Activated CD8-positive, alpha-beta memory T cell treated with anti-CD3 and anti-CD28 coated beads, Interleukin-2, amount 50 U/mL, for 24 hours (primary cell): ENCODE results near the gene UBE2H.
A peak's percentile ranks its signal among the peaks of the same experiment; 100 is the strongest.
"Not testable (repeated sequence)": the region's sequence is repeated elsewhere in the genome, so short reads cannot be mapped to it uniquely, and the experiment has no call there.

Experiments
- DNase-seq: peaks from one replicate; pipeline ENCODE4 v3.0.0-alpha.2; 2020; ENCODE audit errors: extremely low read depth

UBE2H gene

GRCh38 chr7:129843978-129844840, 108.6 kb downstream of the UBE2H start:
- DNase-seq, result no peak

DNA sequence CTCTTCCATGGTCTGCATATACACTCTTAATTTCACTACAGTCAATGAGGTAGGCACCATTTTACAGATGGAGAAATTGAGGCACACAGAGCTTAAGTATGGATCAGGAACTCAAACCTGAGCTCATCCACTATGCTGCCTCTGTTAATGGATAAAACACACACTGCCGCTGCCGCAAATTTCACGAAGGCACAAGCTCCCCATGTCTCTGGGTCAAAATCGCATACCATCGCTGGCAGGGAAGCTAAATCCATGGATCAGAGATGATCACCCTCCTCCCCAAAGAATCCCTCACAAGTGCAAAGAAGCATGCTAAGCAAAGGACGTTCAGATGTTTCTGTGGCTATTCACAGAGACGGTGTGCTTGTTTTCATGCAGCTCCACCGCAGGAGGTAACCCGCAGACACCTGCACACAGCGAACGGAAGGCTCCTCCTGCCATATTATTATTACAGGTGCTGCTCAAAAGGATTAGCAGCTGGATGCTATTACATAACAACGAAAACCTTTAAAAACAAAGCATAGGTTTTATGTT, 109.3 kb downstream of the UBE2H start:
- DNase-seq, result no peak

- no peak for DNase-seq
Measured at GRCh38 chr7:129841465-129841864, 111.3 kb downstream of the UBE2H start.

- no peak for DNase-seq
Measured at GRCh38 chr7:129840757-129841156, 112.0 kb downstream of the UBE2H start.

DNA sequence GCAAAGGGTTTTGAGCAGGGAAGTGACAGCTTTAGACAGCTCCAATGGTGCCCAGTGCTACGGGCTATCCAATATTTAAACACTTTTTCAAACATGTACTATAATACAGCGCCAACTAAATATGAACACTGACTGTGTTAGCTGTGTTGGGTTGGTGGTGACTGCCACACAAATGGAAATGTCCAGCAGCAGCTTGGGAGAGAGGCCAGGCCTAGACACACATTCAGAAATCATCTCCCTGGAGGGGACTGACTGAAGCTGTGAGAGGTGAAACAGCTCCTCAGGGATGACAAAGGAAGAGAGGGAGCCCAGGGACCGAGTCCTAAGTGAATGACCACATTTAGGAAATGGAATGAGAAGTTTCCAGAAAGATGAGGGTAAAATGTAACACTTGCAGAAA, 115.8 kb downstream of the UBE2H start:
- DNase-seq, result no peak

- no peak for DNase-seq
Measured at GRCh38 chr7:129835569-129835968, 117.2 kb downstream of the UBE2H start.

- not testable (repeated sequence) for DNase-seq
Measured at GRCh38 chr7:129833353-129833752, 119.4 kb downstream of the UBE2H start.

GRCh38 chr7:129832701-129833227, 120.0 kb downstream of the UBE2H start:
- no peak for DNase-seq

- no peak for DNase-seq
Measured at GRCh38 chr7:129832282-129832681, 120.5 kb downstream of the UBE2H start.

DNA sequence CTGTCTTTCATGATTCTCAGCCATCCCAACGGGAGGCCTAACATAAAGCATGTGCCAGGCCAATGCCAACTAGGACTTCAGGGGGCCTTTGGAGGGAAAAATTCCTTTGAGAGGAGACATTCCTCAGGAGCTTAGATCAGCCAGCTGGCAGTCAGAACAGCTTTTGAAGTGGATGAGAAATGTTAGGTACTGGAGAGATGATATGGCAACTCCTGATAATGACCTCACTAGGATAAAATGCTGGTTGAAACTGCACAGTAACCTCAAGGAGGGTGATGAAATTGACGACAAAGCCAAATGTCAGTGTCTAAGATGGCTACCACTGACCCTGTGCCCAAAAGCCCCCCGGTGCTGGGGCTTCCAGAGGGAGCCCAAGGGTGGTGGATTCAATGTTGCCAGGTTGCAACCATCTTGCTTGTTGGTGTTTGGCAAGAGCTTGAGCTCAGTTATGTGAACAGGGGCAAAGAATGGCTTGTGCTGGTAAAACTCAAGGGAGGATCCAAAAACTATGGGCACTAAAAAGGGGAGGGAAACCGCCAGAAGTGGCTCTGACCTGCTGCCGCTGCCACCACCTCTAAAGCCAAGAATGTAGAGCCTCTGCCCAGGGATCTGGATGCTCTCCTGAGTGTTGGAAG, 121.2 kb downstream of the UBE2H start:
- no peak for DNase-seq

DNA sequence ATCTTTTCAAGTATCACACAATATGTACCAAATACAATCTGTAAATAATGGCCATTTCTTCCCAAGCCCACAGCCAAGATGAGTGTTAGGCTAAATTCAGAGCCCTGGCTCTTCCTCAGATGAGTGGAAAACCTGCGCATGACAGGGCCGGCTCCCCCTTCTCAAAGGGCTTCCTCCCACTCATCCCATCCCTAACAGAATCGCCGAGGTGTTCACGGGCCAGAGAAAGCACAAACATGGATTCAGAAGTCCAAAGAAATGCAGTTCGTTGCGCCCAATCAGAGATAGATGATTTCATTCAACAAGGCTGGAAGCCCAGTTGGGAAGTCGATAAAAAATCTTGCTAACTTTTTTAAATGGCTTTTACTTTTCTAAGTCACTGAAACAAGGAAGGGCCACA, 121.8 kb downstream of the UBE2H start:
- DNase-seq, result no peak

DNA sequence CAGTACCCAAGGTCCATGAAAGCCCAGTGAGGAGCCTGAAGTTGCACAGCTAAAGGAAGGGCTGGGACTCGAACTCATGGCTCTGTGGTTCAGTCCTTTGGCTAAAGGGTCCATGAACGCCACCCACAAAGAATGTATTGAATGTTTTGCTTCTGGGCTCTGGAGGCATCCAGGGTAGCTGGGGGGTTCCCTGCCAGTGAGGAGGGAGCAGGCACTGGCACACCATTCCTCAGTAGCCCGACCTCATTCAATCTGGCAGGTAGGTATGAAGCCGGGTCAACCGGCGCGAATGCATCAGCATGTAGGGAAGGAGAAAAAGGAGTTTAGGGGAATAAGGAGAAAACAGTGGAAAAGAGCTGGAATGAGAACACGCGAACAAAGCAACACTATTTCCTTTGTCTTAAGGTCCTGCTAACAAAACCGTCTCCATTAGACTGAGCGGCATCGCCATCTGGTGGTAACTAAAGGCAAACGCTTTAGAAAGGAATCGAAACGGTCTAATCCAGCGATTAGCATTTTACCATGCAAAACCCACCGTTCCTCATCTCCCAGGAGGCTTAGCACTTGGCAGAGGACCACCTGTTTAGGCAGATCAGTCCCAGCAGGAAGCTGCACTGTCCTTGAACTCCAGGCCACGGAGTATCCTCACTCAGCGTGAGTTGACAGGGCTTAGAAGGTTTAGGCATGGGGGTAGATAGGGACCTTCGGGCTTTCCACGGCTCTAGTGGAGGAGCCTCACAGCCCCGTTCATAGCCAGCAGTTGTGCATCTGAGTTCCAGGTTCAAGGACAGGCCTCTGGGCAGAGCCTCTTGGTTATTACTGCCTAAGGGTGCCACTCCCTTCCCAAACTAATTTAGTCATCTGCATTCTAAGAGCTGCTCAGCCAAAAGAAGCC, 122.8 kb downstream of the UBE2H start:
- no peak for DNase-seq

DNA sequence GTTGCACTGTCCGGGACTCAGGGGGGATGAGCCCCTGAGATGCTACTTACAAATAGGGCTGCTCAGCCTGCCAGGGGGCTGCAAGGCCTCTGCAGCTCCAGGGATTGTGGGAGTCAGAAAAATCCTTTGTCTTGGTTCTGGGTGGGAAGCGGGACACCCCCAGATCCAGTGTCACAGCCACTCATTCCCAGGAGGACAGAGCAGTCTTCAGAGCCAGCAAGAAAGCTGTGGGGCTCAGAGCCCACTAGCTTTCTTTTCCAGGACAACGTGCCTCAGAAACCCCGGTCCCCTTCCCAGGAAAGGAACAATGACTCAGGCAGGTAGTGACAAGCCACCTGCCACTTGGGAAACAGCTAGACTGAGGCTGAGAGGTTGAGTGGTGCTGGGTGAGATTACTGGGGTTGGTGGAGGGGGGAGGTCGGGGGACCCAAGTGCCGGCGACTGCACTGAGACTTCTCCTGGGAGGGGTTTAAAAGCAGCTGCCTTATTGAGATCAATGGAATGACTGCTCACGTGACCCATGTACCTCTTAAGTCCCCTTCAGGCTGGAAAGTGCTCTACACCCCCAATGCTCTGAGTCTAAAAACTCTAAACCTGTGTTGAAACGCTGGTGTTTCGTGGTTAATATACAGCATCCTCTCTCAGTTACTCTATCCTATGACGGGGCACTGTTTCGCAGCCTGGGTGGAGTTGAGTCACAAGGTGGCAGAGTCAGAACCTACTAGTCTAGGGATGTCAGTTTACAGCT, 123.6 kb downstream of the UBE2H start:
- no peak for DNase-seq

DNA sequence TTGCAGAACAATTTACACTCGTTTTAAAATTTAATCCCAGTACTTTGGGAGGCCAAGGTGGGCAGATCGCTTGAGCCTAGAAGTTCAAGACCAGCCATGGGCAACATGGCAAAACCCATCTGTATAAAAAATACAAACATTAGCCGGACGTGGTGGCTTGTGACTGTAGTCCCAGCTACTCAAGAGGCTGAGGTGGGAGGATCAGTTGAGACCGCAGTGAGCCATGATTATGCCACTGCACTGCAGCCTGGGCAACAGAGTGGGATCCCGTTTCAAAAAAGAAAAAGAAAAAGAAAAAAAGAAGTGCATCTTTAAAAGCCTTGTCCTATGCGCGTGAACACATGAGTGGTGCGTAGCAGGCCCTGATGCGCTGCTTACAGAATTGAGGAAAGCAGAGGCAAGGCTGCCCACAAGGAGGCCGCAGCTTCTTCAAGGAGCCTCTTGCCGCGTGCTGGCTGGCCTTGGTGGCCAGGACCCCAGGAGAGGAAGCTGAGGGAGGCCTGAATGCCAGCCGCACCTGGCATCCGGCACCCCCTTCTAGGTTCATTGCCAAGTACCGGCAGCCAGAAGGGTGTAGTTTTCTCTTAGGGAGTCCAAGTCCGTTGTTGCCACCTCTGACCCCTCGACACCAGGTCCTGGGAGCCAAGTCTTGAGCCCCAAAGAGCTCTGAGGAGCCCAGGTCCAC, 124.5 kb downstream of the UBE2H start:
- DNase-seq, result no peak

DNA sequence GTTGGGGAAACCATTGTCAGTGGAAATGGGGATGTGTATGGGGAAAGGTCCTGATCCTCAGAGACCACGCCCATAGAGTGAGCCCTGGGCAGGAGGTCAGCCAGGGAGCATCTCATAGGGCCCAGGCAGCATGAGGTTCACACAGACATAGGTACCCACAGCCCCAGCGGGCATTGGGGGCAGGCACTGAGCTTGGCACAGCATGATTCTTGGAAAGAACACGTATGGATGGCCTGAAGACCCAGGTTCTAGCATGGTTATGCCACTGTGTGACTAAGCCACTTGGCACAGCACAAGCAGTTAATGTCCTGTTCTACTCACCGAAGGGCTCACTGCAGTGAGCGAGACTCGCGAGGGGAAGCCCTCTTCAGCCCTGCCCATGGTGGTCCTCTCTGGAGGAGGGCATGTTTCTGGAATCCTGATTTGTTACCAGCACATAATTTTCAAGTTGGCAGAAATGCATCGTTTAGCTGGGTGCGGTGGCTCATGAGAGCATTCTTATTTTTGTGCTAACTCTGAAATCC, 125.2 kb downstream of the UBE2H start:
- no peak for DNase-seq

DNA sequence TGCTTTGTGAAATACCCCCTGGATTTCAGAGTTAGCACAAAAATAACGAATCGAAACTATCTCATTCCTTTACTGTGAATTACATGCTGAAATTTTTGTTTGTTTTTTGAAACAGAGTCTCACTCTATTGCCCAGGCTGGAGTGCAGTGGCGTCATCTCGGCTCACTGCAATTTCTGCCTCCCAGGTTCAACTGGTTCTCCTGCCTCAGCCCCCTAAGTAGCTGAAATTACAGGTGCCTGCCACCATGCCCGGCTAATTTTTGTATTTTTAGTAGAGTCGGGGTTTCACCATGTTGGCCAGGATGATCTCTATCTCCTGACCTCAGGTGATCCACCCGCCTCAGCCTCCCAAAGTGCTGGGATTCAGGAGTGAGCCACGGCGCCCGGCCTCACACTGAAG, 125.9 kb downstream of the UBE2H start:
- not testable (repeated sequence) for DNase-seq

DNA sequence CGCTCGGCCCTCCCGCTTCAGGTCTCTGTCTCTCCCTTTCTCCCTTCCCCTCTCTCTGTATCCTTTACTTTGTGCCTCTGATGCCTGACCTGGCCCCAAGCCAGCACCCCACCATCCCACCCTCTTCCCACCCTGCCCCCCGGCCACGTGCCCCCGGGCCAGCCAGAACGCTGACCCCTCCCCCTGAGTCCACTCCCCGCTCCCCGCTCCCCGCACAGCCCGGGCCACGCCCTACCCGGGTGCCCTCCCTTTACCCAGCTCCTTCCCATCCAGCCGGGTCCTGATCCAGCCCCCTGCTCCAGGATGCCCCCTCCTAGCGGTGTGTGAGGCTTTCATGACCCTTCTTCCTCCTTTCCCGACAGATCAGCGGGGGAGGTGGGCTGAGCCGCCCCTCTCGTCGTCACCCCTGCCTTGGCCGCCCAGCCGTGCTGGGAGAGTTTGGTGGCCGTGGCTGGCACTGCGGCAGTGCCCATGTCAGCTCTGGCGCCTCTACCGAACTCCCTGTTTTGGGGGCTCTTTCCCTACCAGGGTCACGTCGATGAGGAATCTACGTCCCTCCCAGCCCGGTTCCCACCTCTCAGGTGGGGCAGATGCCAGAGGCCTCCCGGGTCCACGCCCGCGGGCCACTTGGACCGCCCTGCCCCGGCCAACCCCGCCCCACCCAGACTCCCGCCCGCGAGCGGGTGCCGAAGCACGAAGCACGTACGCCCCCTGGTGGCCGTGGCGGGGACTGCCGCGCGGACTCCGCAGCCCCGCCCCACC, 127.4 kb downstream of the UBE2H start:
- peak; percentile 77 for DNase-seq

DNA sequence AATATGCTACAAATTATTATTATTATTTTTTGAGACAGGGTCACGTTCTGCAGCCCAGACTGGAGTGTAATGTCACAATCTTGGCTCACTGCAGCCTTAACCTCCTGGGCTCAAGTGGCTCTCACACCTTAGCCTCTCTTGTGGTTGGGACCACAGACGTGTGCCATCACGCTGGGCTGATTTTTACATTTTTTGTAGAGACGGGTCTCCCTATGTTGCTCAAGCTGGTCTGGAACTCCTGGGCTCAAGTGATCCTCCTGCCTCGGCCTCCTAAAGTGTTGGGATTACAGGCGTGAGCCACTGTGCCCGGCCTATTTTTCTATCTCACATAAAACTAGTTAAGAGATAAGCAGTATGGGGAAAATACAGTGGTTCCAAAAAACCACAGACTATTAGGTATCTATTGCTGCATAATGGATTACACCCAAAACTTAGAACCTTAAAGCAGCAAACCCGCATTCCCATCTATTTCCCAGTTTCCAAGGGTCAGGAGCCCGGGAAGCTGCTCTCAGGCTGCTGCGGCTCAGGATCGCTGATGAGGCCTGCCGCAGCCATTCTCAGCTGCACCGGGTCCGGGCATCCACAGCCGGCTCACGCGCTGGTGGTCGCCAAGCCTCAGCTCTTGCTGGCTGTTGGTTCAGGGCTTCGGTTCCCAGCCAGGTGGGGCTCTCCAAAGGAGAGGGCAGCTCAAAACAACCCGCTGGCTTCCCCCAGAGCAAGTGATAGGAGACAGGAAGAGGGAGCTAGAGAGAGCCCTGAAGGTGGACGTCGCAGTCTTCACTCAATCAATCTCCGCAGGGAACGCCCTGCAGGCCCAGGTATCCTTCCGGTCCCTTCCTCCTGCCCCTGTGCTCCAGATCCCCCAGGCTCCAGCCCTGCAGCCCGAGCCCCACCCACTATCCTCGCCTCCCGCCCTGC, 128.2 kb downstream of the UBE2H start:
- DNase-seq, result no peak
